Gastroesophageal sphincter (tissue), 3 donors: ENCODE measurements around the gene CST9L.

Source experiments
- CTCF ChIP-seq, 4 experiments: fragments of 200-600 bp in 2 of 4; fragments of 450-650 bp in 2 of 4; sonication (generic) in 1 of 4; IDR thresholded peaks; one replicate each; pipeline ENCODE4 v1.5.1; 2017 to 2019; ENCODE audit warnings: antibody characterized with exemption in 4 of 4, mild to moderate bottlenecking in 2 of 4, moderate library complexity in 2 of 4
- POLR2A ChIP-seq, 2 donors: fragments of 450-650 bp; IDR thresholded peaks; one replicate each; pipeline ENCODE4 v1.6.1; 2017; ENCODE audit warnings: antibody characterized with exemption in 2 of 2, mild to moderate bottlenecking in 2 of 2, moderate library complexity in 1 of 2
- POLR2AphosphoS5 ChIP-seq: sonication (generic); formaldehyde crosslinking; IDR thresholded peaks from one replicate; pipeline ENCODE4 v1.6.1; 2017; ENCODE audit warnings: antibody characterized with exemption

GRCh38 chr20:23541776-23542175 lies 26.5 kb downstream of the CST9L start:
- no peak for TF ChIP-seq POLR2AphosphoS5
- no peak for TF ChIP-seq POLR2A (IDR thresholded peaks at IDR 0.05)
- no peak for TF ChIP-seq CTCF (IDR thresholded peaks at IDR 0.05)
